Measurements from ENCODE around the gene KNSTRN.

- no peak for TF ChIP-seq TCF12 (IDR thresholded peaks at IDR 0.05; ENCODE audit: low read depth)
- TF ChIP-seq TAF1 (IDR thresholded peaks at IDR 0.05; ENCODE audit: low read depth), result no peak
- TF ChIP-seq REST (IDR thresholded peaks at IDR 0.05; ENCODE audit: low read depth), result no peak
- TF ChIP-seq MAX (IDR thresholded peaks at IDR 0.05), result no peak
- TF ChIP-seq USF1 (IDR thresholded peaks at IDR 0.05), result no peak
- no peak for TF ChIP-seq RAD21 (IDR thresholded peaks at IDR 0.05; ENCODE audit: low read depth)
- no peak for TF ChIP-seq FOXM1 (IDR thresholded peaks at IDR 0.05; ENCODE audit: borderline replicate concordance, low read depth)
- TF ChIP-seq CREB1 (IDR thresholded peaks at IDR 0.05; ENCODE audit: low read depth), result no peak
- no peak for TF ChIP-seq YY1 (IDR thresholded peaks at IDR 0.05; ENCODE audit: low read depth)
- TF ChIP-seq EP300 (IDR thresholded peaks at IDR 0.05; ENCODE audit: borderline replicate concordance), result no peak
- no peak for TF ChIP-seq TEAD4 (IDR thresholded peaks at IDR 0.05)
These were observed 1.9 kb upstream of the KNSTRN start for GRCh38 chr15:40380636-40381035.
